ENCODE measurements around the gene ACP3.

GRCh38 chr3:132286035-132286434 is 31.2 kb upstream of the ACP3 start:
- no peak for TF ChIP-seq CTCF (IDR thresholded peaks at IDR 0.05; ENCODE audit: low read length)
- TF ChIP-seq EZH2 (optimal IDR thresholded peaks at IDR 0.05; ENCODE audit: low read depth, low read length) = no peak

Measured in MM.1S (cell line).